Skeletal muscle tissue (tissue), 4 donors: Measurements from ENCODE around the gene TDRD9. TPM values are rescaled to one million over a fixed set of nuclear protein-coding genes. Genes with fewer than 3 reads are reported as not detected.

Experiments
- H3K27ac ChIP-seq: one replicate; pipeline ENCODE4 v1.7.0; 2013; ENCODE audit warnings: mild to moderate bottlenecking, low read depth, low read length, inconsistent platforms
- H3K27me3 ChIP-seq, 3 donors: one replicate each; pipeline ENCODE4 v1.7.0; 2013; ENCODE audit warnings: low read length in 3 of 3; ENCODE audit not compliant: control insufficient read depth in 3 of 3, insufficient read depth in 3 of 3
- H3K36me3 ChIP-seq, 3 donors: one replicate each; pipeline ENCODE4 v1.7.0; 2013; ENCODE audit warnings: low read length in 3 of 3; ENCODE audit not compliant: control insufficient read depth in 3 of 3, insufficient read depth in 3 of 3
- H3K4me1 ChIP-seq, 3 donors: one replicate each; pipeline ENCODE4 v1.7.0; 2013; ENCODE audit warnings: low read length in 3 of 3, mild to moderate bottlenecking in 3 of 3; ENCODE audit not compliant: control insufficient read depth in 3 of 3, insufficient read depth in 3 of 3
- H3K4me3 ChIP-seq, 3 donors: one replicate each; pipeline ENCODE4 v1.7.0; 2013; ENCODE audit warnings: low read length in 3 of 3
- H3K9ac ChIP-seq, 3 donors: one replicate each; pipeline ENCODE4 v1.7.0; 2013; ENCODE audit warnings: low read length in 3 of 3, mild to moderate bottlenecking in 3 of 3, moderate library complexity in 2 of 3, low read depth in 1 of 3
- H3K9me3 ChIP-seq, 3 donors: one replicate each; pipeline ENCODE4 v1.7.0; 2013; ENCODE audit warnings: low read length in 3 of 3; ENCODE audit not compliant: control insufficient read depth in 3 of 3
- total RNA-seq: library from RNA; depleted of rRNA; stranded (reverse); fragments of >200 nt; gene quantifications from one replicate; pipeline ENCODE4 v1.2.3, GENCODE V29; 2014
- donor health status: Osteomylitis.

Gene TDRD9
- total RNA-seq: 0.52 TPM

GRCh38 chr14:103928011-103928890, at the start of gene TDRD9:
TDRD9 (plus strand) TSS chr14:103928456; CDS start chr14:103928510, 54 bp downstream.
- Histone ChIP-seq H3K4me3 (no peak within 1 kb of the TSS), H3K9ac (no peak within 1 kb of the TSS), H3K9me3 (peaks cover 0 to 2% (median 0%) of the 10 kb centered on the region in 3 donors), H3K27ac (no peak within 1 kb of the TSS), H3K36me3 (no peaks in the 10 kb centered on the region), H3K27me3 (peaks cover 5 to 13% (median 9%) of the 10 kb centered on the region in 3 donors), H3K4me1 (no peaks in the 10 kb centered on the region)

GRCh38 chr14:103879118-103879569, 49.1 kb upstream of the TDRD9 start:
- no peak overlapping the region for H3K9ac ChIP-seq
- H3K27me3 ChIP-seq: no peaks in the 10 kb centered on the region
- H3K4me1 ChIP-seq: peaks cover 25 to 32% (median 30%) of the 10 kb centered on the region in 3 donors
- H3K27ac ChIP-seq: no peak overlapping the region
- H3K4me3 ChIP-seq: no peak overlapping the region
- H3K36me3 ChIP-seq: no peaks in the 10 kb centered on the region
- no peaks in the 10 kb centered on the region for H3K9me3 ChIP-seq

- Histone ChIP-seq H3K9ac (peak overlapping the region in 2 of 3 donors; percentile 60 to 61), H3K27ac (peak overlapping the region; percentile 1), H3K4me1 (peaks cover 25 to 32% (median 30%) of the 10 kb centered on the region in 3 donors), H3K9me3 (no peaks in the 10 kb centered on the region), H3K36me3 (no peaks in the 10 kb centered on the region), H3K4me3 (peak overlapping the region; percentile 40 to 60 (median 49)), H3K27me3 (peaks cover 0 to 1% (median 0%) of the 10 kb centered on the region in 3 donors)
Observed at GRCh38 chr14:103879570-103880347, 48.5 kb upstream of the TDRD9 start.

- peak overlapping the region in 2 of 3 donors; percentile 61 to 71 for H3K9ac ChIP-seq
- H3K9me3 ChIP-seq: no peaks in the 10 kb centered on the region
- peak overlapping the region; percentile 1 for H3K27ac ChIP-seq
- peaks cover 25 to 32% (median 30%) of the 10 kb centered on the region in 3 donors for H3K4me1 ChIP-seq
- no peaks in the 10 kb centered on the region for H3K36me3 ChIP-seq
- peak overlapping the region; percentile 40 to 60 (median 49) for H3K4me3 ChIP-seq
- H3K27me3 ChIP-seq: peaks cover 0 to 5% (median 0%) of the 10 kb centered on the region in 3 donors
Observed at GRCh38 chr14:103880348-103881267, 47.6 kb upstream of the TDRD9 start.

- peaks cover 25 to 32% (median 30%) of the 10 kb centered on the region in 3 donors for H3K4me1 ChIP-seq
- peak overlapping the region in 2 of 3 donors; percentile 3 to 49 for H3K4me3 ChIP-seq
- no peaks in the 10 kb centered on the region for H3K36me3 ChIP-seq
- H3K9ac ChIP-seq: peak overlapping the region in 2 of 3 donors; percentile 20 to 71
- no peaks in the 10 kb centered on the region for H3K9me3 ChIP-seq
- peaks cover 0 to 5% (median 0%) of the 10 kb centered on the region in 3 donors for H3K27me3 ChIP-seq
- H3K27ac ChIP-seq: no peak overlapping the region
Observed at GRCh38 chr14:103881268-103882201, 46.7 kb upstream of the TDRD9 start.

GRCh38 chr14:103882503-103883262, 45.6 kb upstream of the TDRD9 start:
- Histone ChIP-seq H3K9ac (no peak overlapping the region), H3K27ac (no peak overlapping the region), H3K36me3 (no peaks in the 10 kb centered on the region), H3K4me1 (peaks cover 25 to 32% (median 30%) of the 10 kb centered on the region in 3 donors), H3K9me3 (no peaks in the 10 kb centered on the region), H3K4me3 (no peak overlapping the region), H3K27me3 (peaks cover 0 to 5% (median 0%) of the 10 kb centered on the region in 3 donors)

GRCh38 chr14:103883263-103883523, 45.1 kb upstream of the TDRD9 start:
- H3K4me1 ChIP-seq: peaks cover 25 to 32% (median 30%) of the 10 kb centered on the region in 3 donors
- no peak overlapping the region for H3K27ac ChIP-seq
- H3K4me3 ChIP-seq: no peak overlapping the region
- no peaks in the 10 kb centered on the region for H3K36me3 ChIP-seq
- no peaks in the 10 kb centered on the region for H3K9me3 ChIP-seq
- H3K9ac ChIP-seq: no peak overlapping the region
- H3K27me3 ChIP-seq: peaks cover 0 to 5% (median 0%) of the 10 kb centered on the region in 3 donors

- Histone ChIP-seq H3K9ac (no peak overlapping the region), H3K27ac (no peak overlapping the region), H3K27me3 (peaks cover 0 to 5% (median 0%) of the 10 kb centered on the region in 3 donors), H3K4me1 (peaks cover 27 to 31% (median 28%) of the 10 kb centered on the region in 3 donors), H3K9me3 (no peaks in the 10 kb centered on the region), H3K36me3 (no peaks in the 10 kb centered on the region), H3K4me3 (no peak overlapping the region)
Observed at GRCh38 chr14:103884854-103885253, 43.4 kb upstream of the TDRD9 start.
